Measurements from ENCODE around the gene ZMIZ1.

Gene ZMIZ1

DNA sequence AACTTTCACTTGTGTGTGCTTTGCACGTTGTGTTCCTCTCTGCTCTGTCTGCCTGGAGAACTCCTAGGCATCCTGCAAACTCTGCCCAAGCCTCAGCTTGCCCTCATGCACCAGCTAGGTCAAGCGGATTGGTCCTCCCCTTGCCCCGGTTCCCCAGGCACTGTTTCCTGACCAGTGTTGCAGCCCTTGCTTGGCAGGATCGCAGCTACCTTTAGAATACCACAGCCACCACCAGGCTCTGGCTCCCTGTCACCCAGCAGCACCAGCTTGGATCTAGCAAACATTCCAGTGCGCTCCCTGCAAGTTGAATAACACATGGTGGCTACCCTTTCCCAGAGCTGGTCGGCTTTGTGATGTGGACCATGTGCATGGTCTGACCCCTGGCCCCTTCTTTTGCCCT is 19.0 kb downstream of the ZMIZ1 start:
- Histone ChIP-seq H3K36me3 (0 out of 2 replicates have a peak, but pooled peaks cover 2% of the 10 kb centered on the region), H3K4me3 (ENCODE audit: low read depth, low read length) (no peak overlapping the region), H3K27me3 (no peaks in the 10 kb centered on the region), H3K9me3 (no peaks in the 10 kb centered on the region), H3K4me1 (peaks cover 25% of the 10 kb centered on the region)
- no peak for TF ChIP-seq CTCF (IDR thresholded peaks at IDR 0.05; ENCODE audit: low read depth, low read length)
- DNase-seq = no peak

GRCh38 chr10:79088176-79088575 is 19.4 kb downstream of the ZMIZ1 start:
- TF ChIP-seq CTCF (IDR thresholded peaks at IDR 0.05; ENCODE audit: low read depth, low read length) = no peak
- Histone ChIP-seq H3K4me1 (peaks cover 25% of the 10 kb centered on the region), H3K9me3 (no peaks in the 10 kb centered on the region), H3K27me3 (no peaks in the 10 kb centered on the region), H3K4me3 (ENCODE audit: low read depth, low read length) (no peak overlapping the region), H3K36me3 (0 out of 2 replicates have a peak, but pooled peaks cover 2% of the 10 kb centered on the region)
- DNase-seq = no peak

DNA sequence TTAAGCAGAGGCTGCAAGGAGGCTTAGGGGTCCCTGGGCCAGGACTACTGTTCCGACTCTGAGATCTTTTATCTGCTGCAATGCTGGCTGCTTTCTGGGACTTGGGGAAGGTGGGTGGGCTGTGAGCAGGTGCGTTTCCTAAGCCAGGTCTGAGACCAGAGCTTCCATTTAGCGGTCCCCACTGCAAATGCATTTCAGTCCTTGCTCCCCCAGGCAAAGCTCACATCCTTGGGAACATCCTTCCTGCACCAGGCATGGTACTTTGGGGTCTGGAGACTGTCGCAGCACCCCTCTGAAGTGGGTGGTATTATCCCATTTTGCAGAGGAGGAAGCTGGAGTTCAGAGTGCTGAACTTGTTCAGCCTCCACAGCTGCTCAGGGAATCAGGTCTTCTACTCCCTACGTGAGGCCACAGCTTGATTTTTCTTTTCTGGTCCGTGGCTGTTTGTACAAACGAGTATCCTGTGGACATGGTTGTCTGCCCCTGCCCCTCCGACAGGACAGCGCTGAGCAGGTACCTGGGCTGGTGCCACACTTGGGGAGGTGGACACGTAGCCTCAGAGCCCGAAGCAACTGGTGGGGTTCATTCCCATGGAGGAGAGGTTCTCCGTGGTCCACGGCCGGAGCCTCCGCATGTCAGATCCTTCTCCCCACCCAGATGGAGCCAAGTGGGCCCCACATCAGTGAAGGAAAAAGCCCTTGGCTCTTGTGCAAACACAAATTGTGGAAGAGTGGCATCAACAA is 20.0 kb downstream of the ZMIZ1 start:
- no peaks in the 10 kb centered on the region for H3K27me3 ChIP-seq
- DNase-seq = no peak
- 0 out of 2 replicates have a peak, but pooled peaks cover 2% of the 10 kb centered on the region for H3K36me3 ChIP-seq
- H3K4me3 ChIP-seq (ENCODE audit: low read depth, low read length) = no peak overlapping the region
- no peak for TF ChIP-seq CTCF (IDR thresholded peaks at IDR 0.05; ENCODE audit: low read depth, low read length)
- H3K9me3 ChIP-seq = no peaks in the 10 kb centered on the region
- H3K4me1 ChIP-seq = peaks cover 29% of the 10 kb centered on the region

DNA sequence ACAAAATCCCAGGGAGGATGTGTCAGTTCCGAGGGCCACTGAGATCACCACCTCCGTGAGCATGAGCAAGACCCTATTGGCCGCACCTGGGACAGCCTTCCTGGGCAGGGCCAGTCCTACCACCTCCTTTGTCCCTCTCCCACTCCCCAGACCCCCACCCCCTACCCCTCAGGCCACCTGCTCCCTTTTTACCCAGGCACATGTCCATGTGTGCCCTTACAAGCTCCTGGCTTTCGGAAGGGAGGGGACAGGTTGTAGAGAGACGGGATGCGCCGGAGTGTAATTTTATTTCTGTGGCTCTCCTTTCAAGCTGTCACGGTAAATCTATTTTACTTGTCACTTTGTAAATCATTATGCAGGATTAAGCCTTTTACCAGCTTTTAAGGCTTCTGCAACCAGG is 20.9 kb downstream of the ZMIZ1 start:
- no peak overlapping the region for H3K4me3 ChIP-seq (ENCODE audit: low read depth, low read length)
- no peaks in the 10 kb centered on the region for H3K27me3 ChIP-seq
- peaks cover 26% of the 10 kb centered on the region for H3K4me1 ChIP-seq
- H3K36me3 ChIP-seq = 0 out of 2 replicates have a peak, but pooled peaks cover 2% of the 10 kb centered on the region
- H3K9me3 ChIP-seq = no peaks in the 10 kb centered on the region
- no peak for TF ChIP-seq CTCF (IDR thresholded peaks at IDR 0.05; ENCODE audit: low read depth, low read length)
- DNase-seq = no peak

GRCh38 chr10:79090134-79090803 is 21.5 kb downstream of the ZMIZ1 start:
- TF ChIP-seq CTCF (IDR thresholded peaks at IDR 0.05; ENCODE audit: low read depth, low read length) = no peak
- H3K4me3 ChIP-seq (ENCODE audit: low read depth, low read length) = no peak overlapping the region
- peak; percentile 64 for DNase-seq
- H3K4me1 ChIP-seq = peaks cover 26% of the 10 kb centered on the region
- H3K9me3 ChIP-seq = no peaks in the 10 kb centered on the region
- H3K36me3 ChIP-seq = 0 out of 2 replicates have a peak, but pooled peaks cover 2% of the 10 kb centered on the region
- no peaks in the 10 kb centered on the region for H3K27me3 ChIP-seq
